Liver (tissue), 3 donors: ENCODE results near the gene TAAR9.

Experiments
- JUND ChIP-seq, 2 donors: IDR thresholded peaks; 2 replicates each; pipeline ENCODE4 v1.6.1; 2016; ENCODE audit warnings: antibody characterized with exemption in 2 of 2
- SP1 ChIP-seq: IDR thresholded peaks from 2 replicates; pipeline ENCODE4 v1.6.1; 2018; ENCODE audit warnings: antibody characterized with exemption, mild to moderate bottlenecking
- TF ChIP-seq, protein P1 (sequence below): fragments of 150-350 bp; IDR thresholded peaks from 2 replicates; pipeline ENCODE4 v1.5.1; 2017; ENCODE audit warnings: improper control_type of control experiment, low read depth, low read length; ENCODE audit not compliant: missing input control
- TF ChIP-seq, protein P2 (sequence below): IDR thresholded peaks from 2 replicates; pipeline ENCODE4 v1.6.1; 2016; ENCODE audit warnings: antibody characterized with exemption
- donor health status: healthy.
- donor health status: healthy.

DNA sequence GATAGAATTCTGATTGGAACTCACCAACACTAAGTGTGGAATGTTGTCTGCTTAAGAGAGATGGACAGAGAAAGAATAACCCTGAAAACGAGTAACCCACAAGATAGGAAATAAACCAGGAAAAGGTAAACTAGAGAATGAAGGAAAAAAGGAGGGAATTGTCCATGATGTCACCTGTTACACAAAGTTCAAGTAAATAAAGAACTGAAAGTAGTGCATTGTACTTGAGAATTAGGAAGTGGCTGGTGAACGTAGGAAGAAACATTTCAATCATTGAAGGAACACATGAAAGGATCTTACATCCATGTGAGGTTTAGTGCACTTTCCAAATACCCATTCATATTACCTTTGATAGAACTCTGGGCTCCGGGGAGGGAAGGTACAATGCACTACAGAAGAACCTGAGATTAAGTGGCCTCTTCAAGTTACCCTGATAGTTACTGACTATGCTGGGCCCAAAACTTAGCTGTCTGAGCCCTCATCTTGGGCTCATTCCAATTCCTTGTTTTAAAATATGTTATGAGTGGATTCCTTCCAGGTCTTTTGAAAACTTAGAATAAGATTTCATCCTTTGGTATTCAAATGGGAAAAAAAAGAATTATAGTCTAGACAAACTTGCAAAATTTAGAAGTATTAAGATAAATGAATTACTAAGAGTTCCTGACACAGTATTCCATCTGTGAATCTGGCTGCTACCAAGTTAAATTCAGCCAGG, 24.1 kb upstream of the TAAR9 start:
- peak; percentile 26 for TF ChIP-seq SP1
- TF ChIP-seq, protein P1, sequence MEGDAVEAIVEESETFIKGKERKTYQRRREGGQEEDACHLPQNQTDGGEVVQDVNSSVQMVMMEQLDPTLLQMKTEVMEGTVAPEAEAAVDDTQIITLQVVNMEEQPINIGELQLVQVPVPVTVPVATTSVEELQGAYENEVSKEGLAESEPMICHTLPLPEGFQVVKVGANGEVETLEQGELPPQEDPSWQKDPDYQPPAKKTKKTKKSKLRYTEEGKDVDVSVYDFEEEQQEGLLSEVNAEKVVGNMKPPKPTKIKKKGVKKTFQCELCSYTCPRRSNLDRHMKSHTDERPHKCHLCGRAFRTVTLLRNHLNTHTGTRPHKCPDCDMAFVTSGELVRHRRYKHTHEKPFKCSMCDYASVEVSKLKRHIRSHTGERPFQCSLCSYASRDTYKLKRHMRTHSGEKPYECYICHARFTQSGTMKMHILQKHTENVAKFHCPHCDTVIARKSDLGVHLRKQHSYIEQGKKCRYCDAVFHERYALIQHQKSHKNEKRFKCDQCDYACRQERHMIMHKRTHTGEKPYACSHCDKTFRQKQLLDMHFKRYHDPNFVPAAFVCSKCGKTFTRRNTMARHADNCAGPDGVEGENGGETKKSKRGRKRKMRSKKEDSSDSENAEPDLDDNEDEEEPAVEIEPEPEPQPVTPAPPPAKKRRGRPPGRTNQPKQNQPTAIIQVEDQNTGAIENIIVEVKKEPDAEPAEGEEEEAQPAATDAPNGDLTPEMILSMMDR: no peak
- TF ChIP-seq, protein P2, sequence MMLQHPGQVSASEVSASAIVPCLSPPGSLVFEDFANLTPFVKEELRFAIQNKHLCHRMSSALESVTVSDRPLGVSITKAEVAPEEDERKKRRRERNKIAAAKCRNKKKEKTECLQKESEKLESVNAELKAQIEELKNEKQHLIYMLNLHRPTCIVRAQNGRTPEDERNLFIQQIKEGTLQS: no peak
- TF ChIP-seq JUND (IDR thresholded peaks at IDR 0.05): peak; percentile 28 to 44
